ENCODE data around the gene UBAC1.
"Not testable (repeated sequence)": the region's sequence is repeated elsewhere in the genome, so short reads cannot be mapped to it uniquely, and the experiment has no call there.

UBAC1 gene

DNA sequence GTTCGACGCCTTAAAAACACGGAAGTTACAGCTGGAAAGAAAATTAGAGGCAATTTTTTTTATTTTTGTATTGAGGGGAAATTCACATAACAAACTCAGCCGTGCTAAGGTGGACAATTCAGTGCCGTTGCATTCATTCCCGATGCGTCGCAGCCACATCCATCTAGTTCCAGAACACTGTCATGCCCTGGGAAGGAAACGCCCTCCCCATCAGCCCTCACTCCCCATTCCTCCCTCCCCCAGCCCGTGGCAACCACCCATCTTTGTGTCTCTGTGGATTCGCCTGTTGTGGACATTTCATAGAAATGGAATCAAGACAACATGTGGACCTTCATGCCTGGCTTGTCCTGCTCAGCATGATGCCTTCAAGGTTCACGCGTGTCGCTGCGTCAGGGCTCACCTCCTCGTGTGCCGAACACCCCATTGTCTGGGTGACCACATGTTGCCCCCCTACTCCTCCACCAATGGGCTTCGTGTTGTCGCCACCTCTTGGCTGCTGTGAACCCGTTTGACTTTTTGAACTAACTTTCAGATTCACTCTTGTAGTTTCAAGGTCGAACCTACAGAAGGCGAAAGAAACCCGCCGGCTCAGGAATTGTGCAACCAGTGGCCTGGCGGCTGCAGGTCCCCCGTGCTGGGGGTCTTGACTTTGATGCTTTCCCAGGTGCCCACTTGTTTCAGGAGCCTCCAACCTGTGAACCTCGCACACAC, 36.4 kb downstream of the UBAC1 start:
- H3K36me3 ChIP-seq (ENCODE audit: insufficient read depth, low read length) = no peaks in the 10 kb centered on the region
- no peaks in the 10 kb centered on the region for H3K4me1 ChIP-seq (ENCODE audit: insufficient read depth, low read length)
- no peak overlapping the region for H3K9ac ChIP-seq (ENCODE audit: low read depth, low read length)
- H3K9me3 ChIP-seq (ENCODE audit: control insufficient read depth, insufficient read depth, low read length) = no peaks in the 10 kb centered on the region

DNA sequence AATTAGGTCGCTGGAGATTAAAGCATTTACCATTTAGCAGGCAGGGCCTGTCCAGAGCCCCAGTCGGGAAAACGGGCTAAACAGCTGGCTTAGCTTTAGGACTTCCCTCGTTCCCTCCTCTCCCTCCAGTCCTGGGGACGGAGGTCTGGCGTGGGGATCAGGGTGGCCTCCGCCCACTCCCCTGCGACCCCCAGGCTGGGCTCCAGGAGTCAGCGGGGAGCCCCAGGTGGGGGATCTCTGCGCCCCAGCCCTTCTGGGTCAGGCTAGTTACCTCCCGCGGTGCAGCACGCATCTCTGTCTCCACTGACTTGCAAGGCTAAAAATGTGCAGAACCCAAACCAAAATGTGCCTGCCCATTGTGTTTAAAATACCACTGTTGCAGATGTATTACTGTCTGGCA, 37.7 kb downstream of the UBAC1 start:
- no peak overlapping the region for H3K9ac ChIP-seq (ENCODE audit: low read depth, low read length)
- no peaks in the 10 kb centered on the region; the same call in 1 of the 2 replicates for H3K36me3 ChIP-seq (ENCODE audit: insufficient read depth, low read length)
- peaks cover 7% of the 10 kb centered on the region for H3K9me3 ChIP-seq (ENCODE audit: control insufficient read depth, insufficient read depth, low read length)
- H3K4me1 ChIP-seq (ENCODE audit: insufficient read depth, low read length) = no peaks in the 10 kb centered on the region

DNA sequence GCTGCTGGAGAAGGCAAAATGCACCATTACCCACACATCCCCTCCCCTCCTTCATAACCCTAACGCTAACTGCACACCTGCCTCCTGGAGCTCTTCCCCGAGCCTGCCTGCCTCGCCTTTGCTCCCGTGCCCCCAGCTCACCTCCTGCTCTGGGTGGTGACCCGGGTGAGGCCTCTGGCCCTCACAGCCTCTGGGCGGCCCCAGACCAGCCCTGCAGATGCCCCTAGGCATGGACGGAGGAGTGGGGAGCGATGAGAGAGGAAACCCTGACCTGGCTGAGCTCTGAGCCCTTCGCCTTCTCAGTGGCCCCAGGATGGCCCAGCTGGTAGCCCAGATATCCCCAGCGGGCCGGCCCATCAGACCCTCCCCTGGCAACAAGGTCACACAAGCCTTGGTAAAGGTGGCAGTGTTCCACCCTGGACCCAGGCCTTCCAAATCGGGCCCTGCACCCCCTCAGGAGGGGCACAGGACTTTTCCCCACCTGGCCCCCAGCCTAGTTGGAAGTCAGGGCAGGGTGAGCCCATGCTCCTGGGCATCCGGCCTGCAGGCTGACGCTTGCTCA, 39.3 kb downstream of the UBAC1 start:
- Histone ChIP-seq H3K9ac (ENCODE audit: low read depth, low read length) (no peak overlapping the region), H3K36me3 (ENCODE audit: insufficient read depth, low read length) (no peaks in the 10 kb centered on the region; the same call in 1 of the 2 replicates), H3K4me1 (ENCODE audit: insufficient read depth, low read length) (no peaks in the 10 kb centered on the region), H3K9me3 (ENCODE audit: control insufficient read depth, insufficient read depth, low read length) (peaks cover 17% of the 10 kb centered on the region)

DNA sequence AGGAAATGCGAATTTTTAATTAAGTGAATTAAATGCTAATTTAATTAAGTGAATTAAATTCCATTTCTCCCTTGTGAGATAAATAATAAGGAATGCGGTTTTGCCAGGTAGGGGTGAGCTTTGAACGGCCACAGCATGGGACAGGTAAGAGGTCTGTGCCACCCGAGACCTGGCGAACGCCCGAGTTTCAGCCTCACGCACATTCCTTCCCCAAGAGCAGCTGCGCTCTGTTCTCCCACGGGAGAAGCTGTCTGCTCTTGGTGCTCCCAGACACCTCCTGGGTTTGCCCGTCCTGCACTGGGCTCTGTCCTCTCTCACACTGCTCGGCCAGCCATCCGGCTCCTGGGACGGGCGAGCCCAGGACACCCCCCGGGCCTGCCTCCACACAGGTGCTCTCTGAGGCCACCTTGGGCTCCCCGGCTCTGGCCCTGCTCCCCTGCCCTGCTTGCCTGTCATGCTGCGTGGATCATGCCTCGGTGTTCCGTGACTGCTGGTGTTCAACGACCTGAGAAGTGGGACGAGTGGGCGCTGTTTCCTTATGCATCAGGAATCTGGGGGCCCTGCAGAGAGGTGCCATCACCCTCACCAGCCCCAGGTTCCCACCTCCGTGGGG, 40.1 kb downstream of the UBAC1 start:
- Histone ChIP-seq H3K9ac (ENCODE audit: low read depth, low read length) (no peak overlapping the region), H3K36me3 (ENCODE audit: insufficient read depth, low read length) (peaks cover 2% of the 10 kb centered on the region; the same call in 1 of the 2 replicates), H3K9me3 (ENCODE audit: control insufficient read depth, insufficient read depth, low read length) (peaks cover 23% of the 10 kb centered on the region)

DNA sequence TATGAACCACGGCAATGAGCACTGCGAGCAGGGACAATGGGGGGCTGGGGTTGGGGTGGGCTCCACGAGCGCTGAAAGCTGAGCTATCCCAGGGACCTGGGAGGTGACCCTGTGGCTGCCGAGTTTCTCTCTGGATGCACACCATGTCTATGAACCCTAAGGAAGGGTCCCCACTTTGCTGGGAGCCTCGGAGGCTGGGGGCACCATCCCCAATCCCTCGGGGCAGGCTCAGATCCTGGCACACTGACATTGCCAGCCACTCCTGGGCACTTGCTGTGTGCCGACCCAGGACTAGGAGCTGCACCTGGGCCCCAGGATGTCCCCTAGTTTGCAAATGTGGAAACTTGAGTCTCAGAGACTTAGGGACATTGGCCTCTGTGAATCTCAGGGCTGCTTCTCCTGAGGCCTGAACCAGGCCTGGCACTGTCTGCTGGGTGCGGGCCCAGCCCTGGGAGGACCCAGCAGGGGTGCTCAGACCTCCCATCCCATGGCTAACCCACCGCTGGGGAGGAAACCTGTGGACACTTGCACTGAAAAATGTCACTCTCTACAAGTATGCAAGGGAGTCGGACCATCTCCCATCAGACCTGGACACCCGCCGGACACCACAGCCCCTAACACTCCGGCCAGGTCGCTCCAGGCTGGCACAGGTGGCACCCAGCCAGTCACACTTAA, 40.8 kb downstream of the UBAC1 start:
- Histone ChIP-seq H3K4me1 (ENCODE audit: insufficient read depth, low read length) (no peaks in the 10 kb centered on the region), H3K9me3 (ENCODE audit: control insufficient read depth, insufficient read depth, low read length) (peaks cover 30% of the 10 kb centered on the region), H3K9ac (ENCODE audit: low read depth, low read length) (no peak overlapping the region), H3K36me3 (ENCODE audit: insufficient read depth, low read length) (peaks cover 8% of the 10 kb centered on the region; the same call in 1 of the 2 replicates)

More for the DNA sequence above, 40.1 kb downstream of the UBAC1 start:
- no peaks in the 10 kb centered on the region for H3K4me1 ChIP-seq (ENCODE audit: insufficient read depth, low read length)

DNA sequence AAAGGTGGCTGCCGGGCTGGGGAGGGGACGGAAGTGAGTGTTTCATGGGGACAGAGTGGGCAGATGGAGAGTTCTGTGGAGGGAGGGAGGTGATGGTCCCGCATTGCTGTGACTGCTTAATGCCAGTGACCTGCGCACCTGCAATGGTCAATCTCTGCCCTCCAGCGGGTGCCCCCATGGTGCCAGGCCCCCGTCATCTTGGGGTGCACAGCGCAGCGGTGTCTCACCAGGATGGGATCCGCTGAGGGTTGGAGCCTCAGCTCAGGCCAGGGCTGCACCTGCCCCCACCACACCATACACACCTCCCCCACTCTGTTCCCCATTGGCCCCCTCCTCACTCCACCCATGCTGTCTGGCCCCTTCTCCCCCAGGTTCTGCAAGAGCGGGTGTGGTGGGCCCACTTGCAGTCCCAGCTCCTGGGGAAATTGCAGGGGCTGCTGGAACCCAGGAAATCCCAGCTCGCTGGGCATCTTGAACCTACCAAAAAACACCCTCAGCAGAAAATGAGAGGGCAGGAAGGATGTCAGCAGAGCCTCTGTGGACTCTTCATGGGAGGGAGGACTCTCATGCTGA, 41.8 kb downstream of the UBAC1 start:
- H3K36me3 ChIP-seq (ENCODE audit: insufficient read depth, low read length) = peaks cover 17% of the 10 kb centered on the region
- peaks cover 39% of the 10 kb centered on the region for H3K9me3 ChIP-seq (ENCODE audit: control insufficient read depth, insufficient read depth, low read length)
- no peak overlapping the region for H3K9ac ChIP-seq (ENCODE audit: low read depth, low read length)
- no peaks in the 10 kb centered on the region for H3K4me1 ChIP-seq (ENCODE audit: insufficient read depth, low read length)

DNA sequence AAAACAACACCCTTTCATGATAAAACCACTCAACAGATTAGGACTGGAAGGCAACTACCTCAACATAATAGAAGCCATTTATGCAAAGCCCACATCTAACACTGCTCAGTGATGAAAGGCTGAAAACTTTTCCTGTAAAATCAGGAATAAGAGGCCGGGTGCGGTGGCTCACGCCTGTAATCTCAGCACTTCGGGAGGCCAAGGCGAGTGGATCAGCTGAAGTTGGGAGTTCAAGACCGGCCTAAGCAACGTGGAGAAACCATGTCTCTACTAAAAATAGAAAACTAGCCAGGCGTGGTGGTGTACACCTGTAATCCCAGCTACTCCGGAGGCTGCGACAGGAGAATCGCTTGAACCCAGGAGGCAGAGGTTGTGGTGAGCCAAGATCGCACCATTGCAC, 44.9 kb downstream of the UBAC1 start:
- Histone ChIP-seq H3K9me3 (ENCODE audit: control insufficient read depth, insufficient read depth, low read length) (peaks cover 45% of the 10 kb centered on the region), H3K36me3 (ENCODE audit: insufficient read depth, low read length) (peaks cover 24% of the 10 kb centered on the region)
- H3K4me1 ChIP-seq (ENCODE audit: insufficient read depth, low read length); H3K9ac ChIP-seq (ENCODE audit: low read depth, low read length): not testable (repeated sequence)

DNA sequence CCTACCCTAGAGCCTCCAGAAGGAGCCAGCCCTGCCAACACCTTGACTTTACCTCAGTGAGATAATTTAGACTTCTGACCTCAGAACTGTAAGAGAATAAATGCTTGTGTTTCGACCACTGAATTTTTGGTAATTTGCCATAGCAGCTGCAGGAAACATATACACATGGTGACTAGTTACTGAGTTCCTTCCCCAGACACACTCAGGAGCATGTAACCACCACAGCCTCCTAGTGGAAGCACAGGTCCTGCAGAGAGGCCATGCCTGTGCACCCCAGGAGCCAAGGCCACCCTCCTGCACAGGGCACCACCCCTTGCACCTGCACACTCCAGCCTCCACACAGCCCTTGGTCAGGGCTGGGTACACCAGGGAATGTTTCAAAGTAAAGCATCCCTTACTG, 46.3 kb downstream of the UBAC1 start:
- H3K9ac ChIP-seq (ENCODE audit: low read depth, low read length) = no peak overlapping the region
- H3K36me3 ChIP-seq (ENCODE audit: insufficient read depth, low read length) = peaks cover 24% of the 10 kb centered on the region
- H3K4me1 ChIP-seq (ENCODE audit: insufficient read depth, low read length) = no peaks in the 10 kb centered on the region
- H3K9me3 ChIP-seq (ENCODE audit: control insufficient read depth, insufficient read depth, low read length) = peaks cover 45% of the 10 kb centered on the region

DNA sequence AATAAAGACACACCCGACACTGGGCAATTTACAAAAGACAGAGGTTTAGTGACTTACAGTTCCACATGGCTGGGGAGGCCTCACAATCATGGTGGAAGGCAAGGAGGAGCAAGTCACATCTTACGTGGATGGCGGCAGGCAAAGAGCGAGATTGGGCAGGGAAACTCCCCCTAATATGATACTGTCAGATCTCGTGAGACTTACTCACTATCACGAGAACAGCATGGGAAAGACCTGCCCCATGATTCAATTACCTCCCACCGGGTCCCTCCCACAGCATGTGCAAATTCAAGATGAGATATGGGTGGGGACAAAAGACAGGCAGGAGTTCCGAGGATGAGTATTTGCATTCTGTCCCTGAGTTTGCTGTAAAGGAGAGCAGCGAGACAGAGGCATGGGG, 49.9 kb downstream of the UBAC1 start:
- not testable (repeated sequence) for H3K9ac ChIP-seq (ENCODE audit: low read depth, low read length); H3K4me1 ChIP-seq (ENCODE audit: insufficient read depth, low read length)
- H3K36me3 ChIP-seq (ENCODE audit: insufficient read depth, low read length) = peaks cover 24% of the 10 kb centered on the region
- H3K9me3 ChIP-seq (ENCODE audit: control insufficient read depth, insufficient read depth, low read length) = peaks cover 23% of the 10 kb centered on the region

DNA sequence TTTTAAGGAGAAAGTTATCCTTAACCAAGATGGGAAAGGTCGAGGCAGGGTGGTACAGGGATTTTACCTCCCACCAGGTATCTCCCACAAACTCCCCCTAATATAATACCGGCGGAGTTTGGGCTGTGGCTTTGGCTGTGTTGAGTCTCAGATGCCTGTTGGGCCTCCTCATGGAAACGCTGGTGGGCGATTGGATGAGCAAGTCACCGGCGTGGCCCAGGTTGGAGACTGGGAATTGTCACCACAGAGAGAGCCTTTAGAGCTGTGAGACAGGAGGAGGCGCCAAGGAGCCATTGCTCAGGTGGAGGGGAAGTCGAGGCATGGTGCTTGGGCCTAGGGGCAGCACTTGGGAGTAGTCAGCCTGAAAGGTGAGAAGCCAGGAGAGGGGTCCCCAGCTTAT, 50.4 kb downstream of the UBAC1 start:
- Histone ChIP-seq H3K9ac (ENCODE audit: low read depth, low read length) (no peak overlapping the region), H3K36me3 (ENCODE audit: insufficient read depth, low read length) (peaks cover 20% of the 10 kb centered on the region), H3K9me3 (ENCODE audit: control insufficient read depth, insufficient read depth, low read length) (peaks cover 19% of the 10 kb centered on the region), H3K4me1 (ENCODE audit: insufficient read depth, low read length) (peaks cover under 1% of the 10 kb centered on the region; the same call in 1 of the 2 replicates)

DNA sequence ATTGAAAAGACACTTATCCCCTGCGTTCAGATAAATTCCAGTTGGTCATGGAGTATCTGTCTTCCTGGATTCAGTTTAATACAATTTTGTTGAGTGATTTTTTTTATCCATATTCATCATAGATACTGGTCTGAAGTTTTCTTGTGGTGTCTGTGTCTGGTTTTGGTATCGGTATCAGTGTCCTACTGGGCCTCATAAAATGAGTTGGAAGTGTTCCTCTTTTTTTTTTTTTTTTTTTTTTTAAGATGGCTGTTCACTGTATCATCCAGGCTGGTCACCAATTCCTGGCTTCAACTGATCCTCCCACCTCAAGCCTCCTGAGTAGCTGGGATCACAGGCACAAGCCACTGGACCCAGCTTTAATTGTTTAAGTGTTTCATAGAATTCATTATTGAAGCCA, 51.0 kb downstream of the UBAC1 start:
- peaks cover 13% of the 10 kb centered on the region for H3K9me3 ChIP-seq (ENCODE audit: control insufficient read depth, insufficient read depth, low read length)
- peaks cover 5% of the 10 kb centered on the region; the same call in 1 of the 2 replicates for H3K4me1 ChIP-seq (ENCODE audit: insufficient read depth, low read length)
- H3K36me3 ChIP-seq (ENCODE audit: insufficient read depth, low read length) = peaks cover 14% of the 10 kb centered on the region
- H3K9ac ChIP-seq (ENCODE audit: low read depth, low read length) = no peak overlapping the region

DNA sequence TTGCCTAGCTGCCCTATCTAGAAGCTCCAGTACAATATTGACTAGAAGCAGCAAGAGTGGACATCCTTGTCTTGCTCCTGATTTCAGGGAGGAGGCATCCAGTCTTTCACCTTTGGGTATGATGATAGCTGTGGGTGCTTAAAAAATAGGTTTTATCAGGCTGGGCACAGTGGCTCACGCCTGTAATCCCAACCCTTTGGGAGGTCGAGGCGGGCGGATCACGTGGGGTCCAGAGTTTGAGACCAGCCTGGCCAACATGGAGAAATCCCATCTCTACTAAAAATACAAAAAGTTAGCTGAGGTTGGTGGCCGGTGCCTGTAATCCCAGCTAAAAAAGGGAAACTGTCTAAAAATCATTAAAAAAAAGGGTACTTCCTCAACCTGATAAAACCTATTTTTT, 51.8 kb downstream of the UBAC1 start:
- H3K9ac ChIP-seq (ENCODE audit: low read depth, low read length) = no peak overlapping the region
- H3K36me3 ChIP-seq (ENCODE audit: insufficient read depth, low read length) = peaks cover 7% of the 10 kb centered on the region; the same call in 1 of the 2 replicates
- H3K9me3 ChIP-seq (ENCODE audit: control insufficient read depth, insufficient read depth, low read length) = peaks cover 6% of the 10 kb centered on the region; the same call in 1 of the 2 replicates
- peaks cover 5% of the 10 kb centered on the region; the same call in 1 of the 2 replicates for H3K4me1 ChIP-seq (ENCODE audit: insufficient read depth, low read length)

DNA sequence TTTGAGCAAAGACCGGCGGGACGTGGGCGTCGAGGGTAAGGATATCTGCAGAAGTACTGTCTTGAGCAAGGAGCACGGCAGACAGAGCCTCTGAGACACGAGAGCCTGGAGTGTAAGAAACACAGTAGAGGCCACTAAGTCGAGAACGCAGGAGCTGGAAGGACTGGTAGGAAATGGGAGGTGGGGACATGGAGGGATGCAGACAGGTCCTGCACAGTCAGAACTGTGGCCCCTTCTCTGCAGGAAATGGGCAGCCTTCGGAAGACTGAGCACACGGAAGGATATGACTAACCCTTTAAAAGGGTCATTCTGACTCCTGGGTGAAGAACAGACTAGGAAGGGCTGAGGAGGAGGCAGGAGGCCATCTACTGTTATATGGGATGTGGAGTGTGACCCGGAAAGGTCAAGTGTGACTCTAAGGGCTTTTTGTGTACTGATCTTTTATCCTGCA, 52.4 kb downstream of the UBAC1 start:
- H3K36me3 ChIP-seq (ENCODE audit: insufficient read depth, low read length) = peaks cover 4% of the 10 kb centered on the region; the same call in 1 of the 2 replicates

More for the DNA sequence above, 52.4 kb downstream of the UBAC1 start:
- H3K9ac ChIP-seq (ENCODE audit: low read depth, low read length) = peak overlapping the region; percentile 83; the same call in 1 of the 2 replicates
- H3K9me3 ChIP-seq (ENCODE audit: control insufficient read depth, insufficient read depth, low read length) = peaks cover 1% of the 10 kb centered on the region; the same call in 1 of the 2 replicates
- peaks cover 5% of the 10 kb centered on the region; the same call in 1 of the 2 replicates for H3K4me1 ChIP-seq (ENCODE audit: insufficient read depth, low read length)
